ENCODE results near the gene KCTD6. TPM values are rescaled to one million over a fixed set of nuclear protein-coding genes. Genes with fewer than 3 reads are reported as not detected.

The KCTD6 gene
- total RNA-seq, 4 donors from 2014 or later, result 13.1 to 17.8 (median 16.3) TPM

DNA sequence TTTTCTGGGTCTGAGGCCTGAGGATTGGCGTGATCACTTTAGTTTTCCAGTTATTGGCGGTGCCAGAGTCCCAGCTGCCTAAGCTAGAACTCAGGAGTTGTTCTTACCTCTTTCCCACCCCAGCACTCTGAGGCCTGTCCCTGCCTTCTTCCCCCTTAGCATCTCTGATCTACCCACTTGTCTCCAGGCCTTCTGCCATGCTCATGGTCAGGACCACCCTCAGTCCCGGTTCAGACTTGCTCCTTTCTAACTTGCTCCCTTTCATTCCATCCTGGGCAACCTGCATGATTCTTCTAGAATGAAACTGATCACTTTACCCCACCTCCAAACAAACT, 29.4 kb downstream of the KCTD6 start:
- 91% methylated on average over 1 of the region's 3 CpGs; no CpG with 5 or more reads in 1 of the 2 donors for WGBS, 2 donors (ENCODE audit: low coverage in 1 of 2)
- TF ChIP-seq POLR2A (IDR thresholded peaks at IDR 0.05) (no peak), EP300 (IDR thresholded peaks at IDR 0.05) (no peak), POLR2AphosphoS5 (IDR thresholded peaks at IDR 0.05) (no peak)
- TF ChIP-seq, protein P1, sequence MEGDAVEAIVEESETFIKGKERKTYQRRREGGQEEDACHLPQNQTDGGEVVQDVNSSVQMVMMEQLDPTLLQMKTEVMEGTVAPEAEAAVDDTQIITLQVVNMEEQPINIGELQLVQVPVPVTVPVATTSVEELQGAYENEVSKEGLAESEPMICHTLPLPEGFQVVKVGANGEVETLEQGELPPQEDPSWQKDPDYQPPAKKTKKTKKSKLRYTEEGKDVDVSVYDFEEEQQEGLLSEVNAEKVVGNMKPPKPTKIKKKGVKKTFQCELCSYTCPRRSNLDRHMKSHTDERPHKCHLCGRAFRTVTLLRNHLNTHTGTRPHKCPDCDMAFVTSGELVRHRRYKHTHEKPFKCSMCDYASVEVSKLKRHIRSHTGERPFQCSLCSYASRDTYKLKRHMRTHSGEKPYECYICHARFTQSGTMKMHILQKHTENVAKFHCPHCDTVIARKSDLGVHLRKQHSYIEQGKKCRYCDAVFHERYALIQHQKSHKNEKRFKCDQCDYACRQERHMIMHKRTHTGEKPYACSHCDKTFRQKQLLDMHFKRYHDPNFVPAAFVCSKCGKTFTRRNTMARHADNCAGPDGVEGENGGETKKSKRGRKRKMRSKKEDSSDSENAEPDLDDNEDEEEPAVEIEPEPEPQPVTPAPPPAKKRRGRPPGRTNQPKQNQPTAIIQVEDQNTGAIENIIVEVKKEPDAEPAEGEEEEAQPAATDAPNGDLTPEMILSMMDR (IDR thresholded peaks at IDR 0.05), result no peak
- Histone ChIP-seq H3K4me3 (no peak overlapping the region), H3K9me3 (no peaks in the 10 kb centered on the region), H3K4me1 (no peaks in the 10 kb centered on the region), H3K27ac (no peak overlapping the region), H3K36me3 (peaks cover 0 to 98% of the 10 kb centered on the region in 2 donors), H3K27me3 (no peaks in the 10 kb centered on the region)
- ATAC-seq, result no peak

DNA sequence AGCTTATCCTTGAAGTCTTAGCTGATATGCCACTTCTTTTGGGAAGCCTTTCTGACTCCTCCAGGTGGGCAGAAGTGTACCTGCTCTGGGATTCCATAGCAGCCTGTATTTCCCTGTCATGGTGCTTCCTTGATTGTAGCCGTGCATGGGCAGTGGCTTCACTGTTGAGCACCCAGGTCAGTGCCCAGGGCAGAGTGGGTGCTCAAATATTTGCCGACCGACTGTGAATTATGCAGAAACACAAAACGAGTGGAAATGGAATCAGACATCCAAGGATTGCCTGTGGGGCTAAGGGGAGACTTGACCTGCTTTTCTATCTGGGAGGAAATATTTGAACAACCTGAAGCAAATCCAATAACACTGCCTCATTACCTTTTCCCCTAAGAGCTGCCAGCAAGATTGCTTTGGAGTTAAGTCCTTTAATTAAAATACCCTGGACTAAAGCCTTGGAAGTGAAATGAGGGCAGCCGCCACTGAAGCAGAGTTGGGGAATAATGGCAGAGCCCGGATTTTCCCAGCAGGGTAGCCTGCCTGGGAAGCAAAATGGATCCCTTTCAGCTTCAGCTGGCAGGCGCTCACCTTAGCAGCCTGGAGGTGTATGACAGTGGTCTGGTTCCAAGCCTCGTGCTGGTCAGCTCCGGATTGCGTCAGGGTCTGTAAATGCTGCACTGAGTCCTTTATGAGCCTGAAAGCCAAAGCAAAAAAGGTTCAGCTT, 30.2 kb downstream of the KCTD6 start:
- Histone ChIP-seq H3K36me3 (peaks cover 0 to 98% of the 10 kb centered on the region in 2 donors), H3K4me3 (no peak overlapping the region), H3K4me1 (no peaks in the 10 kb centered on the region), H3K27me3 (no peaks in the 10 kb centered on the region), H3K9me3 (no peaks in the 10 kb centered on the region), H3K27ac (no peak overlapping the region)
- ATAC-seq, result no peak
- WGBS, 2 donors (ENCODE audit: low coverage in 1 of 2), result 60 to 70% methylated on average over 2 of the region's 10 CpGs
- TF ChIP-seq POLR2AphosphoS5 (IDR thresholded peaks at IDR 0.05) (no peak), EP300 (IDR thresholded peaks at IDR 0.05) (no peak), POLR2A (IDR thresholded peaks at IDR 0.05) (no peak)
- TF ChIP-seq, protein P1 (IDR thresholded peaks at IDR 0.05), result no peak

DNA sequence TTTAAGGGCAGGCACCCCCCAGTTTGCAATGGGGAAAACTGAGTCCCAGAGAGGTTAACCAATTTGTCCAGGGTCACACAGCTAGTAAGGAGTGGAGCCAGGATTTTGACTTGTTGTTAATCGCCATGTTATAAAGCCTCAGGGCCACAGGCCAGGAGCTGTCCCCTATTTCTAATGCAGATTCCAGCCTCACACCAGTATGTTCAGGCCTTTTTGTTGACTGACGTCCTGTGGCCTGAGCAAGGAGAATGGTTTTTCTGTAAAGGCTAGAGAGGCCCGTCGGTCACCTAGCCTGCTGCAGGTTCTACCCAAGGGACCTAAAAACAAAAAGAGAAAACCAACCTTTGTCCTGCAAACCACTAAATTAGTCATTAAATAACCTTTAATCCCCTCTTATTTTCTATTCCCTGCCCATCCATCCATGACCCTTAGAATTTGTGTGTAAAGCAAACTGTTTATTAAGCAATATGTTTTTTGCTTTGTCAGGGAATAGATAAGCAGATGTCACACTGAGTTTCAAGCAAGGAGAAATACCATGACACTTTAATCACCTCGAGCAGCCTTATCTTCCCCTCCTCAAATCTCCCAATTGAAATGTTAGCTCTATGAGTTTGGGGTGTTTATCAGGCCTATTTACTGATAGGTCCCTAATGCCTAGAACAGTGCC, 31.0 kb downstream of the KCTD6 start:
- H3K27ac ChIP-seq, result no peak overlapping the region
- H3K27me3 ChIP-seq, result no peaks in the 10 kb centered on the region
- no peaks in the 10 kb centered on the region for H3K4me1 ChIP-seq
- H3K4me3 ChIP-seq, result no peak overlapping the region
- 76 to 78% methylated on average over 4 to 5 of the region's 5 CpGs for WGBS, 2 donors (ENCODE audit: low coverage in 1 of 2)
- no peak for ATAC-seq
- H3K36me3 ChIP-seq, result peaks cover 0 to 98% of the 10 kb centered on the region in 2 donors
- H3K9me3 ChIP-seq, result no peaks in the 10 kb centered on the region
- TF ChIP-seq EP300 (IDR thresholded peaks at IDR 0.05) (no peak), POLR2AphosphoS5 (IDR thresholded peaks at IDR 0.05) (no peak), POLR2A (IDR thresholded peaks at IDR 0.05) (no peak)
- TF ChIP-seq, protein P1 (IDR thresholded peaks at IDR 0.05), result no peak

DNA sequence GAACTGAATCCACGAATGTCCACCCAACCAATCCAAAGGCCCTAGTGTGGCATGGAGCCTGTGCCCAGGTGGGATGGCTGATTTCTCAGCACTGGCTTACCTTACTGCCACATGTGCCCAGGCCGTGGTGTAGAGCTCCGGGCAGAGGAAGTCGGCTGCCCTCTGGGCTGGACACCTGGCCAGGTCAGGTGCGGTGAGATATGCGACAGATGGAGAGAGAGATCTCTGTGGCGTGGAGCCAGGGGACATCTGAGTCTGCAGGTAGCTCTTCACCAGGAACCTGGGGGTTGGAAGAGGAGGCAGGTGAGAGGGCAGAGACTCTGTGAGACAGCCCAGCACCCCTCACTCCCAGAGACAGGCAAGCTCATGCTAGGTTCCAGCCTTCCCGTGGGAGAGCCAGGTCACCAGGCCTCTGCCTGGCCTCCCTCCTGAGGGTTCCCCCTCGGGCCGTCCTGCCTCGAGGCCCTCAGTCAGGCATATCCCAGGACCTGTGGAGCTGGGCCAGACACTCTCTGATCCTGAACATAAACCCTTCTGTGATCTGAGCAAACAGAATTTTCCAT, 32.5 kb downstream of the KCTD6 start:
- no peak for ATAC-seq
- Histone ChIP-seq H3K27me3 (no peaks in the 10 kb centered on the region), H3K4me1 (peaks cover 0 to 12% (median 0%) of the 10 kb centered on the region in 3 donors), H3K27ac (no peak overlapping the region), H3K4me3 (no peak overlapping the region), H3K36me3 (peaks cover 0 to 98% of the 10 kb centered on the region in 2 donors), H3K9me3 (no peaks in the 10 kb centered on the region)
- no peak for TF ChIP-seq POLR2AphosphoS5 (IDR thresholded peaks at IDR 0.05)
- TF ChIP-seq, protein P1 (IDR thresholded peaks at IDR 0.05), result no peak
- TF ChIP-seq POLR2A (IDR thresholded peaks at IDR 0.05), result no peak
- no peak for TF ChIP-seq EP300 (IDR thresholded peaks at IDR 0.05)
- 100% methylated on average over 1 to 2 of the region's 11 CpGs for WGBS, 2 donors (ENCODE audit: low coverage in 1 of 2)

Data from gastroesophageal sphincter (tissue), 4 donors.